Stimulated activated CD4-positive, alpha-beta T cell treated with anti-CD3 and anti-CD28 coated beads, Interleukin-2, amount 100 ng/mL, for 4 hours (primary cell): Measurements from ENCODE around the gene COA6.

Experiments
- DNase-seq: peaks from one replicate; pipeline ENCODE4 v3.0.0-alpha.2; 2020; ENCODE audit warnings: low read depth

Gene COA6, protein sequence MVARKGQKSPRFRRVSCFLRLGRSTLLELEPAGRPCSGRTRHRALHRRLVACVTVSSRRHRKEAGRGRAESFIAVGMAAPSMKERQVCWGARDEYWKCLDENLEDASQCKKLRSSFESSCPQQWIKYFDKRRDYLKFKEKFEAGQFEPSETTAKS

DNA sequence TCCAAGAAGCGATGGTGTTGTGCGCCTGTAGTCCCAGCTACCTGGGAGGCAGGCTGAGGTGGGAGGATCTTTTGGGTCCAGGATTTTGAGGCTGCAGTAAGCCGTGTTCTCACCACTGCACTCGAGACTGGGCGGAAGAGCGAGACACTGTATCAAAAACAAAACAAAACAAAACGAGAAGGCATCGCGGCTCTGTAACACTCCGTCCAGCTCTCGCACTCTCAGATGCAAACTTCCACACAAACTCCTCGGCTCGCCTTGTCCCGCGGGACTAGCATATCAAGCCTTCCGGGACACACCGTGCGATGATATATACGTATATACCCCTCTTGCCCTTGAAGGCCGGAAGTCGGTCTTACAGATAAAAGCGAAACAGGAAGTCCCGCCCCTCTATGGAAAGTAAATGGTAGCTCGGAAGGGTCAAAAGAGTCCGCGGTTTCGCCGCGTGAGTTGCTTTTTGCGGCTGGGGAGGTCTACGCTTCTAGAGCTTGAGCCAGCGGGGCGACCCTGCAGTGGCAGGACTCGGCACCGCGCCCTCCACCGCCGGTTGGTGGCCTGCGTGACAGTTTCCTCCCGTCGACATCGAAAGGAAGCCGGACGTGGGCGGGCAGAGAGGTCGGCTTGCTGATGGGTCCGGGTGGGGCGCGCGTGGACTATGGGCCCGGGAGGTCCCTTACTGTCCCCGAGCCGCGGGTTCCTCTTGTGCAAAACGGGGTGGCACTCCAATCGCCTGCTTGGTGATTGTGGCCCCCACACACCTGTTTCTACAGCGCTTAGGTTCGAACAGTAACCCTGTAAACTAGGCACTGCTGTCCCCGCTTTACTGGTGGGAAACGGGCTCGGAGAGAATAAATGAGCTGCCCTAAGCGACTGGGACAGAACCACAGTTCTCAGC is at the start of gene COA6:
Gene COA6, plus strand, starts transcription at position 393 of the 895 bp plus-strand sequence. Its CDS starts 11 bp downstream, at position 404.
- peak; percentile 82 for DNase-seq

DNA sequence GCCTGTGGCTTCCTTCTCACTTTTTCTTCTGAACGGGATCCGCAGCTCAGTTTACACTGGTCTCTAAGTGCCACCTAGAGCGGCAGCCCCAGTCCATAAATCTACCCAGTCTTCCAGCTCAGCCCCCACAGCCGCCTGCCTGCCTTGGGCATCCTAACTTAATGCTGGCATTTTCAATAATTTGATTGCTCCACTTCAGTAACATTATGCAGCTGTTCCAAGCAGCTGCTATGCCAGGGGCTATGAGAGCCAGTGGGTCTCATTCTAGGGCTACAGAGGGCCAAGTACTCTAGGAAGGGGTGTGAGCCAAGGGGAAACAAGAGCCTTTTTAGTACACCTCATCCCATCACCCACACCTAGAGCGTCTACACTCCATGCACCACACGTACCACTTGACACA is 48.4 kb upstream of the COA6 start:
- no peak for DNase-seq

DNA sequence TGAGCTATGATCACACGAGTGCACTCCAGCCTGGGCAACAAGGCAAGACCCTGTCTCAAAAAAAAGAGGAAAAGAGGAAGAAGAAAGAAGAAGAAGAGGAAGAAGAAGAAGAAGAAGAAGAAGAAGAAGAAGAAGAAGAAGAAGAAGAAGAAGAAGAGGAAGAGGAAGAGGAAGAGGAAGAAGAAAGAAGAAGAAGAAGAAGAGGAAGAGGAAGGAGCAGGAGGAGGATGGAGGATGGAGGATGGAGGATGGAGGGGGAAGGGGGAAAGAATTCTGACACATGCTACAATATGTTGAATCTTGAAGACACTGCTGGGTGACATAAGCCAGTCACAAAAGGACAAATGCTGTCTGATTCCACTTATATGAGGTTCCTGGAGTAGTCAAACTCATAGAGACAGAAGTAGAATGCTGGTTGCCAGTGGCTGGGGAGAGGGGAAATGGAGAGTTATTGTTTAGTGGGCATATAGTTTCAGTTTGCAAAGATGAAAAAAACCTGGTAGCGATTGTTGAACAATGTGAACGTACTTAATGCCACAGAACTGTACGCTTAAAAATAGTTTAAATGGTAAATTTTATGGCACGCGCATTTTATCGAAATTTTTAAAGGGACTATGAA is 47.3 kb upstream of the COA6 start:
- peak; percentile 16 for DNase-seq

DNA sequence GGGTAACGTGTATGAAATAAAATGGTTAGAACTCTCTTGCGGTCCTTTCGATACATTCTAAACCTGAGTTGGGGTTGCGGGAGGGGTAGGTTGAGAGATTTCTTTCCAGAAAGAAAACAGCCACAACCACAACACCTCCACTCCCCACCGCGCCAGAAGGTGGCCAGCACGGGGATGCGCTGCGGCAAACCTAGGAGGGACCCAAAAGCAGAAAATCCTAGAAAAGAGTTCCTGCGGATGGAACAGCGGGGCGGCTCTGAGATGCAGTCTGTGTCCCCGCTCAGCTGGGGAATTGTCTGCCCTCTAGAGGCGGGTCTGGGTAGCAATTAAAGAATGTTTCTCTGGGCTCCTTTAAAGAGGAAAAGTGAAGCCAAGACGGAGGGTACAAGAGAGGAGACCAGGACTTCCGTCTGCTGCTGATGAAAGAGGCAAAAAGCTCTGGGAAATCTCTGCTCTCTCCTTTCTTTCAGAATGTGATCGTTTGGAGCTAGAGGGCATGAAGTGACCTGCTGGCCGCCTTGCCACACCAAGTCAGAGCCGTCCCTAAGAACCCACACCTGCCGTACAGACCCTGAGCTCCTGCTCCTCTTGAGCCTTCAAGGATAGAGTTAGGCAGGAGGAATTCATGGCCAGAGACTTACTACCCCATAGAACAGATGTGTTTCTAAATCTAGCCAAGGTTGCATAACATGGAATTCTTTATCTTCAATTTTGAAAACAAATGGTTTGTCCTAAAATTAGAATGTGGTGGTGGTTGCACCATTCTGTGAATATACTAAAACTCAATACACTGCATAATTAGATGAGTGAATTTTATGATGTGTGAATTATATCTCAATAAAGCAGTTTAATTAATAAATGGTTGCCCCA is 46.5 kb upstream of the COA6 start:
- peak; percentile 60 for DNase-seq

DNA sequence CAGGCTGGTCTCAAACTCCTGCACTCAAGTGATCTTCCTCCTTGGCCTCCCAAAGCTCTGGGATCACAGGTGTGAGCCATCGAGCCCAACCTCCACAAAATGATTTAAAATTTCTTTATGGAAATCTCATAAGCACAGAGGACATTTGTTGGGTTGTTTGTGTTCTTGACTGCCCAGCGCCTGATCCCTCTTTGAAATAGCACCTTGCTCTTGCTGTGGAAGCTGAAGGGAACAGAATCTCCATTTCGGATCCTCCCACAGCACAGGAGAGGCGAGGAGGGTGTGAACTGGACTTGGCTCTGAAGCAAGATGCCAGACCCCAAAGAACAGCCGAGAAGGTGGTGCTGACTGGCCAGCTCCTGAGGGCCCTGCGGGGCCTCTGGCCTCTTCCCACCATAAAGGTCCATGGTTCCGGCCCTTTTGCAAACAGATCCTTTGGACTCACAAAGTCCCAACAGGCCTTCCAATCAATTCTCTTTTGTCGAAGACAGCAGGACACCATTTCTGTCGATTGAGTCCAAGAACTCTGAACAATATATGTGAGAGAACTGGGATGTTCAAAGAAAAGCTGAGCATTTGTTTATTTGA is 45.6 kb upstream of the COA6 start:
- no peak for DNase-seq

DNA sequence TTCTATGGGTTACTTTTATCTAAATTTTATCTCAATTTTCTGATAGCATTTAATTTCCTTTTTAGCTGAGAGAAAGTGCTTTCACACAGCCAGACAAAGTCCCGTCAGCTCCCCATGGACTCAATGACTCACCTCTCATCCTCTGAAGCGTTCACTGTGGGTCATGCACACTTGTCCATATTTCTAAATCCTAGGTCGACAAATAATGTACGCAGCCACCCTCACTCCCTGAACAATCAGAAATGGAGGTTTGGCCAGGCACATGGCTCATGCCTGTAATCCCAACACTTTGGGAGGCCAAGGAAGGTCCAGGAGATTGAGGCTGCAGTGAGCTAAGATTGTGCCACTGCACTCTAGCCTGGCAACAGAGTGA is 42.4 kb upstream of the COA6 start:
- DNase-seq: no peak

DNA sequence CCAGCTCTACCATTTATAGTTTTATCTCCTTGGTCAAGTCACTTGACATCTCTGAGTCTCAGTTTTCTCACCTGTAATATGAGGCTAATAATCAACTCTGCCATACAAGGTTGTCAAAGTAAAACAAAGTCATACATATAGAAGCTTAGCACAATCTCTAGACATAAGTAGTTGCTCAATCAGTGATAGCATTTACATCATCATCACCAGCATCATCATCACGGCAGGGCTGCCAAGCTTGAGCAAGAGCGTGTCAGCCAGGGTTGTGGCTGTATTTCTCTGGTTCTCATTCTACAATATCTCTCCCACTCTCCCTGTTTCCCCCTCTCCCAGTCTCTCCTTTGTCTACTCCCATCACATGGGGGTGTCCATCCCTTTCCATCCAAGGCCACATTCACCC is 41.7 kb upstream of the COA6 start:
- no peak for DNase-seq

DNA sequence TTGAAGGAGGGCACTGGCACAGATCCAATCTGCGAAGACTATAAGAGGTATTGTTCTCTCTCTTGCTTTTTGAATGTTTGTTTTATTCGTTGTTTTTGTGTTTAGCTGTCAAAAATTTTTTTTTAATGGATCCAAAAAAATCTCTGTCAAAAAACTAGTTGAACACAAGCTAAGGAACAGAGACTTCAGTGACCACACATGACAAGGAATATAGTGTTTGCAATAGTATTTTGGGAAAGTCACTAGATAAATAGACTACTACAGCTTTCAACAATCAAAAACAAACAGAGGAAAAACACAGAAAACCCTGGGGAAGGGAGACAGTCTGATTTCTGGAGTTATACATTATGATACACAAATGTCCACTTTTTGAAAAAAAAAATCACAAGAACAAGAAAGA is 36.9 kb upstream of the COA6 start:
- DNase-seq: no peak

DNA sequence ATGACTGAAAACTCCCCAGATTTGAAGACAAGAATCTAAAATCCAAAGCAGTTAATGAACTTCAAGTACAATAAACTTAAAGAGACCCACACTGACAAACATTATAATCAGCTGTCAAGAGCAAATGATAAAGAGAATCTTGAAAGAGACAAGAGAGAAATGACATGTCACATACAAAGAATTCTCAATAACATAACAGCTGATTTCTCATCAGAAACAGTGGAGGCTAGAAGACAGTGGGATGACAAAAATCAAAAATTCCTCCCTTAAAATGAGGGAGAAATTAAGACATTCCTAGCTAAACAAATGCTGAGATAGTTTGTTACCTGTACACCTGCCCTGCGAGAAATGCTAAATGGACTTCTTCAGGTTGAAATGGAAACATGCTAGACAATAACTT is 36.0 kb upstream of the COA6 start:
- no peak for DNase-seq

DNA sequence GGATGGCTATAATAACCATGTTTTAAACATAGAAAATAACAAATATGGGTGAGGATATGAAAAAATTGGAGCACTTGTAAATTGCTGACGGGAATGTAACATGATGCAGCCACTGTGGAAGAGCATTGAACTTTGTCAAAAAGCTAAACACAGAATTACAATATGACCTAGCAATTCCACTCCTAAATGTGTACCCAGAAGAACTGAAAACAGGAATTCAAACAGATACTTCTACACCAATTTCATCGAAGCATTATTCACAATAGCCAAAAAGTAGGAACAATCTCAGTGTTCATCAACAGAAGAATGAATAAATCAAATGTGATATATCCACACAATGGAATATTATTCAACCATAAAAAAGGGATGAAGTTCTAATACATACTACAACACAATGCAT is 32.7 kb upstream of the COA6 start:
- DNase-seq: no peak

DNA sequence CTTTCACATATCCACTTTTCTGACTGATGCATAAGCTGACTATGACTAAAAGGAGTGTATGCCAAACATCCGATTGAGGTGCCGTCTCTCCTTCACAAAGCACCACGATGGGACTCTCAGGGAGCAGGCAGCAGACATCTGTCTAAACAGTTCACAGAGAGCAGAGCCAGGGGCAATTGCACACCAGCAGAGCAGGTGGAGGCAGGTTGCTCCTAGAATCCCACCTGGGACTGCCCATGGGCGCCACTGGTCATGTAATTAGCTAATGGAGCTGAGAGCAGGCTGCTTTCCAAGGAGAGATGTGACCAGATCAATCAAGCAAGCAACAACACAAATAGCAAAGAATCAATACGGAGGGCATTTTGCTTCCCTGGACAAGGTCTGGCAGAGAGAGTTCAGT is 30.5 kb upstream of the COA6 start:
- DNase-seq: no peak

DNA sequence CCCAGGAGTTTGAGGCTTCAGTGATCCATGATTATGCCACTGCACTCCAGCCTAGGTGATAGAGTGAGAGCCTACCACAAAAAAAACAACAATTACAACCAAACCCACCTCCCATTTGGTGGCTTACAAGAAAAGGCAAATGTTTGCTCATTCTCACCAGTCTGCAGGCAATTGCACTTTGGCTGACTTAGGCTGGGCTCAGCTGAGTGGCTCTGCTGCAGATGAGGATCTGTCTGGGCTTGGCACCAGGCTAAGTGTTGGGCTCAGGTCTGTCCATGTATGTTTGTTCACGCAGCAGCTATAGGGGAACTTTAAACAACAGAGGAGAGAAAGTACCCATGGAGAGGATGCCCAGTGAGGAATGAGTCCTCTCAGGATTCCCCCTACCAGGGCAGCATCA is 28.0 kb upstream of the COA6 start:
- DNase-seq: no peak

DNA sequence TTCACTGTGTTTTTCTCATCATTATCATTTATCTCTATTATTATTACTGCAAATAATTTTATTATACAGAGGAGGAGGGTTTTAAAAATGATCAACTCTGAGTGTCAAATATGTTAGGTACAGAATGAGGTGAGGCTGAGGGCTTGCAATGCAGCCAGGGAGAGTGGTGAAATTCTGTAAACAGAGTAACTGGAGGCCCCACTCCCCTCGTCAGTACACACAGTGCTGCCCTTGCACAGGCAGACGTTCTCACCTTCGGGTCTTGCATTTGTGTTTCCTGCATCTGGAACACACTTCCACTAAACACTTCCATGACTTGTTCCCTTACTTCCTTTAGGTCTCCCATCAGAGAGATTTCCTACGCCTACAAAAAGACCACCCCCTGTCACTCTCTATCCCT is 24.3 kb upstream of the COA6 start:
- no peak for DNase-seq

DNA sequence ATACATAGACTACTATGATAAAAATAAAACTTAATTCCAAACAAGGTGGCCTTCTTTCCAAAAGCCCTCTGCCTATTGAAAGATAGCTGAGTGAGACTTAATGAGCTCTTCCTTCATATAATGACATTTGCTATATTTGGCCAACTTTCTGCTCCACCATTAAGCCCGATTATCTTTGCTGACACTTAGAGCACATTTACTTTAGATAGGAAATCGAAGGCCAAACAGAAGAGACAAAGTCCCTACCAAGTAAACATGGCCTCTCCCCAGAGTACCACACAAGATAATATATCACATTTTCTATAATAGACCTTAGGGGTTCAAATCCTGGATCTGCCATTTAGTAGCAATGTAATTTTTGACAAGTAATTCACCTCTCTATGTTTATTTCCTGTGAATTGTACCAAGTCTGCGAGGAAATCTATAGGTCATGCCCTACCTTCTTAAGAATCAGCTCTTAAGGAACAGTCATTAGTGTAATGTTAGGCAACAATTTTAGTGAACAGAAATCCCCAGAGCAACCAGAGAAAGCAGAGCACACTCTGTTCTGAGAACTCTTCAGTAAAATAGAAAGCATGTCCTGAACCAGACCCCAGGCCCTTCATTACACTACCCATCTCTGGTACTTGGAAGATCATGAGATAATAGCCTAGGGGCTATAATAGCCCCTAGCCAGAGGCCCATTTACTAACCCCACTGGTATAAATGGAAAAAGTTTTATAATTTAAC is 17.3 kb upstream of the COA6 start:
- DNase-seq: no peak

DNA sequence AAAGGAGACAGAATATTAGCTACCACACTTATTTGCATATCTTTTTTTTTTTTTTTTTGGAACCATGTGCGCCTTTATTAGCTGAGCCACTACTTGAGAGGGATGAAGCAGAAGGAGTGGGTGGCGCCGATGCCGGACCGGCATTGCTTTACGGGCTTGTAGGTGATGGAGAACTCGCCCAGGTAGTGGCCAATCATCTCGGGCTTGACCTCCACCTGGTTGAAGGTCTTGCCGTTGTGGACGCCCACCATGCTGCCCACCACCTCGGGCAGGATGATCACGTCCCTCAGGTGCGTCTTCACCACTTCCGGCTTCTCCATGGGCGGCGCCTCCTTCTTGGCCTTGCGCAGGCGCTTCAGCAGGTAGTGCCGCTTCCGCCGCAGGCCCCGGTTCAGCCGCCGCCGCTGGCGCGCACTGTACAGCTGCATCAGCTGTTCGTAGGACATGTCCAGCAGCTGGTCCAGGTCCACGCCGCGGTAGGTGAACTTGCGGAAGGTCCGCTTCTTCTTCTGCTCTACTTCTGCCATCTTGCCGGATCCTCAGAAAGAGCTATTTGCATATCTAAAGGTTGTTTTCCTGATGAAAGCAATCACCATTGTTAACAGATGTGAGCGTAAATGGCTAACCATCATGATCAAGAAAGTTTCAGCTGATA is 16.5 kb upstream of the COA6 start:
- DNase-seq: peak; percentile 24

DNA sequence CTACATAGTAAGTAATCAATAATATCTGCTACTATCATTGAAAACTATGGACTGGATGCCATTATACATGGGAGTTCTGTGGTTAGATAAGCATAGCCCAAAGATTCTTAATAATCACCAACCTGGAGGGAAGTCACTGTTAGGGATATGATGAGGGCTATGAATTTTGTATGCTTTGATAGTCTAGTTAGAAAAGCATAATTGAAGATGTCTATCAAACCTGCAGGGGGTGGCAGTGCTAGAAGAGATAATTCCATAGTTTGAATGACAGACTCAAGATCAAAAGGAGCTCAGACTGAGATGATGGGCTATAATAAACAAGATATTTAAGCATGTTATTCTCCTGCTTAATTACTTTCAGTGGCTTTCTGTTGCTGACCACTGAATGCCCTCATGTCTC is 15.4 kb upstream of the COA6 start:
- DNase-seq: no peak

DNA sequence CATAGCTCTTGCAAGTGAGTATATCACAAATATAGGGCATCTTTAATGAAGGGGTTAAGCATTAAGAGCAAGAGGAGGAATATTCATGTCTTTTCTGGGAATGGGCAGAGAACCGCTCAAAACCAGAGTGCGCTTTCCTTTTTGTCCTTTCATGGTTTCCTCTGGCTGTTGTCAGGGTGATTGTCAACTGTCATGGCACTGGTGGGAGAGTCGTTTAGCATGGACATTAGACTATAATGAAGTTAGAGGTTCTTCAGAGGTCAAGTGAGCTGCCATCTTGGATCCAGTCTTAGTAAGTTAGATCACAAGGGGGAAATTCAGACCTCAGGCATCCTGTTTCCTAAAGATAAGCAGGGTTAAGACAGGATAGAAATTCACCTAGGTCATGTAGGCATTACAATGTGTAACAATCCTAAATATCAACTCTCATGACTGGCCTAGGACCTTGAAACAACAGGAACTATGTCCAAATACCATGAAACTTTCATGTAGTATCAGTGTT is 12.1 kb upstream of the COA6 start:
- DNase-seq: no peak

DNA sequence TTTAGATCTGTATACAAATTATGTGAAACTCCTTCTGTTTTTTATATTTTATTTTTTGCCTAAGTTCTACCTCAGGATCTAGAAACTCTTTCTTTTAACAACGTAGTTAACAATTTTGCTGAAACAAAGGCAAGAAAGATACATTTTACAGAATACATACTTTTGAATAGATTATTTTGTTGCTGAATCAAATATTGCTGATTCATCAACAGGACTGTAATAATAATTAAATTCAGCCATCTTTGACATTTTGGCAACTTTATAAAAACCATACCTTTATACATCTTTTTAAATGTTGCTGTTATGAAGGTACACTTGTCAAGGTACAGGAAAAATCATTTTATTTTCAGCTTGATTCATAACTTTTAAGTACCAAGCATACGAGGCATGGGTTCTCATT is 10.7 kb upstream of the COA6 start:
- no peak for DNase-seq

DNA sequence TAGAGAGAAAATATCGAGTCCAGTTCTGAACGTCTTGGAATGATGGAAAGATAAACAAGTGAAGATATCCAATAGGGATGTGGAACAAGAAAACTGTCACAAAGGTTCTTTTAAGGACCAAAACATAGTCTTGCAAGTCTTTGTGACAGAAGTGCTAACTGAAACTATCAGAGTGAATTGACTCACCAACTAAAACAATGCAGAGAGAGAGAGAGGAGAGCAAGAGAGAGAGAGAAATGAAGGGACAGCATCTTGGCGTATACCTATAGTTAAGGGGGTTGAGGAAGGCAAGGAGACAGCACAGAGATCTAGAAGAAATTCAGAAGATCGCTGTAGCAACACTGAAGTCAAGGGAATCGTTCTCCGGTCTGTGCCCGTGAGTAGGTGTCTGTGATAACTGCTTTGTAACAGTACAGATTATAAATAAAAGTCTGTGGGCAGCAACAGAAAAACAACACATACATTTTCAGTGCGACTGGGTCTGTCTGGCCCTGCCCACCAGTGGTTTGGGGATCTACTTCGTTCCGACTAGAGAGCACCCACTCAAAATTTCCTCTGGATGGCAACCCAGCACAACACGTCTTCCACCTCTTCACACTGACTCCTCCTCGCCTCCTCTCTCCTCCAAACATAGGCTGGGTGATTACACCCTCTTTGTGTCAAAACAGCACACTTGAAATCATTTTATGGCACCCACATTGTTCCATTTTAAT is 4.8 kb upstream of the COA6 start:
- peak; percentile 26 for DNase-seq

DNA sequence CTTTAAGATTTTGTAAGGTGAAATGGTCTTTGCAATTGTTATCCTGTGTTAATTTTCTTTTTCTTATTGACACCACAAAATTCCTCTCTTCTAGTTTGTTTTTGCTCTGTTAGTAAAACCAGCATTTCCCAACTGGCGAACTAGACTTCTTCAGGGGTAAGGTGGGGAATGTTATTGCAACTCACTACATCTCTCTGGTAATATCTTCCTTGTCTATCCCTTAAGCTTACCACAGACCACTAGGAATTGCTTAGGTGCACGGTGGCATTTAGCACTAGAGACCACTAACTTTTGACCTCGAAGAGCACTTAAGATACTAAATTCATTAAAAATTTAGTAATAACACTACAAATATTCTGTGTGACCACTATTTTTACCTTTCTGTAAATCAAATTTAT is 4.2 kb upstream of the COA6 start:
- DNase-seq: no peak
